ENCODE data around the gene TM4SF4.
"Not testable (repeated sequence)": the region's sequence is repeated elsewhere in the genome, so short reads cannot be mapped to it uniquely, and the experiment has no call there.

Gene TM4SF4
- total RNA-seq: 0 to 0.22 (median 0) reads per million in 17 experiments

- no peak for DNase-seq
Observed at GRCh38 chr3:149474250-149474817, at the start of gene TM4SF4. Gene TM4SF4, plus strand, starts transcription at chr3:149474697. Its CDS starts 181 bp downstream, at chr3:149474878.

GRCh38 chr3:149424918-149425317, 49.6 kb upstream of the TM4SF4 start:
- DNase-seq: peak; percentile 57 to 87 (median 74)

- DNase-seq: no peak
Observed at GRCh38 chr3:149426325-149426724, 48.2 kb upstream of the TM4SF4 start.

GRCh38 chr3:149428087-149428486, 46.4 kb upstream of the TM4SF4 start:
- DNase-seq: no peak

- DNase-seq: no peak
Observed at GRCh38 chr3:149430216-149430615, 44.3 kb upstream of the TM4SF4 start.

- no peak for DNase-seq
Observed at GRCh38 chr3:149432149-149432548, 42.3 kb upstream of the TM4SF4 start.

- DNase-seq: no peak
Observed at GRCh38 chr3:149435996-149436885, 38.3 kb upstream of the TM4SF4 start.

GRCh38 chr3:149437286-149437685, 37.2 kb upstream of the TM4SF4 start:
- no peak for DNase-seq

- DNase-seq: no peak
Observed at GRCh38 chr3:149437710-149438109, 36.8 kb upstream of the TM4SF4 start.

- DNase-seq: no peak
Observed at GRCh38 chr3:149438981-149439380, 35.5 kb upstream of the TM4SF4 start.

GRCh38 chr3:149441642-149442041, 32.9 kb upstream of the TM4SF4 start:
- DNase-seq: no peak

GRCh38 chr3:149442043-149442442, 32.5 kb upstream of the TM4SF4 start:
- DNase-seq: no peak

- peak in 2 of 4 experiments; percentile 44 to 49 for DNase-seq
Observed at GRCh38 chr3:149442851-149443544, 31.5 kb upstream of the TM4SF4 start.

GRCh38 chr3:149443545-149443912, 31.0 kb upstream of the TM4SF4 start:
- no peak for DNase-seq

- not testable (repeated sequence) for DNase-seq
Observed at GRCh38 chr3:149444867-149445266, 29.6 kb upstream of the TM4SF4 start.

GRCh38 chr3:149448331-149448831, 26.1 kb upstream of the TM4SF4 start:
- DNase-seq: peak; percentile 54 to 86 (median 74)

- DNase-seq: no peak
Observed at GRCh38 chr3:149449182-149449581, 25.3 kb upstream of the TM4SF4 start.

GRCh38 chr3:149449799-149450198, 24.7 kb upstream of the TM4SF4 start:
- DNase-seq: no peak

GRCh38 chr3:149450281-149450680, 24.2 kb upstream of the TM4SF4 start:
- DNase-seq: no peak

GRCh38 chr3:149452036-149452435, 22.5 kb upstream of the TM4SF4 start:
- DNase-seq: no peak

- DNase-seq: no peak
Observed at GRCh38 chr3:149453140-149453805, 21.2 kb upstream of the TM4SF4 start.

GRCh38 chr3:149454746-149455145, 19.8 kb upstream of the TM4SF4 start:
- no peak for DNase-seq

- DNase-seq: no peak
Observed at GRCh38 chr3:149455366-149455765, 19.1 kb upstream of the TM4SF4 start.
